ENCODE data around the gene ADARB1. TPM values are rescaled to one million over a fixed set of nuclear protein-coding genes. Genes with fewer than 3 reads are reported as not detected.

Gene ADARB1
- total RNA-seq, 1 donor from 2014 or later: 14.5 TPM

DNA sequence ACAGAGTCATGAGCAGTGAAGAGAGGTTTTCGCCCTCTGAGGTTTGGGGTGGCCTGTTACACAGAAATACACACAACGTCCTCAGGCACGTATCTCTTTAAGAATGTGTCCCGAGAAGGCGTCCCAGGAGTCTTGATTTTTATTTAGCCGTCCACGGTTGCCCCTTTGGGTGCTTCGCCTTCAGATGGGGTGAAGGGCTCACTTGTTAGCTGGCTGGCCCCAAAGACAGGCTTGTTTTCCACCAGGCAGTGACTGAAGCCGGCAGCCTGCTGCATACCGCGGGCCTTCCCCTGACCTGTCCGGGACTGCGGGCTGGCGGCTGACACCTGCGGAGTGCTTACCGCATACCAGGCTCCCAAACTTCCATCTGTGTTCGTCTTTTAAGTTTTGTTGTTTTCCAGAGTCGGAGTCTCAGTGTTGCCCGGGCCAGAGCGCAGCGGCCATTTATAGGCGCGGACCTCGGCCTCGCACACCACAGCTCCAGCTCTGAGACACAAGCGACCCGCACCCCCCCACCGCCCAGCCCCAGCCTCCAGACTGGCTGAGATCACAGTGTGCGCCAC, 1.6 kb upstream of the ADARB1 start:
- H3K36me3 Mint-ChIP-seq (ENCODE audit: low read depth, unreplicated experiment): peaks cover 4% of the 10 kb centered on the region
- H3K27me3 Mint-ChIP-seq (ENCODE audit: unreplicated experiment): peaks cover 11% of the 10 kb centered on the region
- H3K27ac Mint-ChIP-seq (ENCODE audit: unreplicated experiment): no peak overlapping the region
- peaks cover 11% of the 10 kb centered on the region for H3K4me1 Mint-ChIP-seq (ENCODE audit: unreplicated experiment)
- TF ChIP-seq, protein P1, sequence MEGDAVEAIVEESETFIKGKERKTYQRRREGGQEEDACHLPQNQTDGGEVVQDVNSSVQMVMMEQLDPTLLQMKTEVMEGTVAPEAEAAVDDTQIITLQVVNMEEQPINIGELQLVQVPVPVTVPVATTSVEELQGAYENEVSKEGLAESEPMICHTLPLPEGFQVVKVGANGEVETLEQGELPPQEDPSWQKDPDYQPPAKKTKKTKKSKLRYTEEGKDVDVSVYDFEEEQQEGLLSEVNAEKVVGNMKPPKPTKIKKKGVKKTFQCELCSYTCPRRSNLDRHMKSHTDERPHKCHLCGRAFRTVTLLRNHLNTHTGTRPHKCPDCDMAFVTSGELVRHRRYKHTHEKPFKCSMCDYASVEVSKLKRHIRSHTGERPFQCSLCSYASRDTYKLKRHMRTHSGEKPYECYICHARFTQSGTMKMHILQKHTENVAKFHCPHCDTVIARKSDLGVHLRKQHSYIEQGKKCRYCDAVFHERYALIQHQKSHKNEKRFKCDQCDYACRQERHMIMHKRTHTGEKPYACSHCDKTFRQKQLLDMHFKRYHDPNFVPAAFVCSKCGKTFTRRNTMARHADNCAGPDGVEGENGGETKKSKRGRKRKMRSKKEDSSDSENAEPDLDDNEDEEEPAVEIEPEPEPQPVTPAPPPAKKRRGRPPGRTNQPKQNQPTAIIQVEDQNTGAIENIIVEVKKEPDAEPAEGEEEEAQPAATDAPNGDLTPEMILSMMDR (IDR thresholded peaks at IDR 0.05; ENCODE audit: unreplicated experiment): no peak
- no peak overlapping the region for H3K4me3 Mint-ChIP-seq (ENCODE audit: unreplicated experiment)
- DNase-seq (ENCODE audit: low spot score): no peak
- H3K9me3 Mint-ChIP-seq (ENCODE audit: unreplicated experiment): no peaks in the 10 kb centered on the region

DNA sequence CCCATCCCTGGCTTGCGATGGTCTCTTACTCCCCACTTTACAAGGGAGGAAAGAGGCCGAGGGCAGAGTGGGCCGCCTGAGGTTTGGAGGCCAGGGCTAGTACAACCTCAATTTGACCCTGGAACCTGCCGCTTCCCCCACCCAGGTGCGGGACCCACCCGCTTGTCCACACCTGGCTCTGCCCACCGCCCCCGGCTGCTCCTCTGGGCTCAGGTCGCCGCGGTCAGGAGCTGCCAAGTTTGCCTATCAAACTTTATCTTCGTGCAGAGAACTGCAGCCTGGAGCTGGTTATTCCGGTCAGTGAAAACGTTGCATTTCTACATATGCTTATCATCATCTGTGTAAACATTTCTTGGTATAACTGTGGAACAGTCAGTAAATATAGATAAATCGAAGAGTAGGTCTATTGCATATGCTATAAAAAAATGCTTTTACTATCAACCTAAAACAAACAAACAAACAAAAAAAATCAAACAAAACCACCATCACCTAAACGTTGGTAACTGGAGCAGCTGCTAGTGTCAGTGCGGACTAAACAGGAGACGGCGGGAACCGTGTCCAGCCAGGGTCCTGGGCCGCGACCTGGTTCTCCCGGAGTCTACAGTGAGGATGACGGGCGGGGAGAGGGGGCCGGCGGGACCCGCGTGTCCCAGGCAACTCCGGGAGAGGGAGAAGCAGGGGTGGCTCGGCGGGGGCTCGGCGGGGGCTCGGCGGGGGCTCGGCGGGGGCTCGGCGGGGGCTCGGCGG, 906 bp upstream of the ADARB1 start:
- Mint-ChIP-seq H3K27me3 (ENCODE audit: unreplicated experiment) (peaks cover 11% of the 10 kb centered on the region), H3K36me3 (ENCODE audit: low read depth, unreplicated experiment) (peaks cover 4% of the 10 kb centered on the region), H3K27ac (ENCODE audit: unreplicated experiment) (peak overlapping the region; percentile 88), H3K4me3 (ENCODE audit: unreplicated experiment) (peak overlapping the region; percentile 98), H3K9me3 (ENCODE audit: unreplicated experiment) (no peaks in the 10 kb centered on the region), H3K4me1 (ENCODE audit: unreplicated experiment) (peaks cover 11% of the 10 kb centered on the region)
- DNase-seq (ENCODE audit: low spot score): no peak
- TF ChIP-seq, protein P1 (IDR thresholded peaks at IDR 0.05; ENCODE audit: unreplicated experiment): no peak

DNA sequence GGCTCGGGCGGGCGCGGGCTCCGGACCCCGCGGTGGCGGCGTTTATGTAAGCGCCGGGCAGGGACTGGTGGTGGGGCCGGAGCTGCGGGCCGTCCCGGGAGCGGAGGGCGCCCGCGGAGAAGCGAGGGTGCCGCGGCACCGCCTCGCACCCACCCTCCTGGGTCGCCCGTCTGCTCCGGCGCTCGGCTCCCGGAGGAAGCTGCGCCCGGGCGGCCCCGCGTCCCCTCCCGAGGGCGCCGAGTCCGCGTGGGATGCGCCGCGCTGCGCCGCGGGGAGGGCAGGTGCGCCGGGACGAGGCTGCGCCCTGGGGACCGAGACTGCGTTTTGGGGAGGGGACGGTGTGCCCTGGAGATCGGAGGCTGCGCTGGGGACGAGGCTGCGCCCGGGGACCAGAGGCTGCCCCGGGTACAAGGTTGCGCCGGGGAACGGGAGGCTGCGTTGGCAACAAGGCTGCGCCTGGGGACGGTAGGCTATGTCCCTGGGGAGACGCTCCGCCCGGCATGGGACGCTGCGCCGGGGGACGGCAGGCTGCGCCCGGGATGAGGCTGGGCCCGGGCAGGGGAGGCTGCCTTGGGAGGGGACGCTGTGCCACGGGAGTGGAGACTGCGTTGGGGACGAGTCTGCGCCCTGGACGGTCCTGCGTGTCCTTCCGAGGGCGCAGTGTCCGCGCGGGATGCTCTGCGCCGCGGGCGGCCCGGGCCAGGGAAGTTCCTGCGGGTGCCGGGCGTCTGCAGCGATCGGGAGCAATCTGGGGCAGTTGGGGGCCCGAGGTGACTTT, 627 bp downstream of the ADARB1 start:
- Mint-ChIP-seq H3K4me3 (ENCODE audit: unreplicated experiment) (peak overlapping the region; percentile 93), H3K4me1 (ENCODE audit: unreplicated experiment) (peaks cover 13% of the 10 kb centered on the region), H3K27ac (ENCODE audit: unreplicated experiment) (no peak overlapping the region), H3K27me3 (ENCODE audit: unreplicated experiment) (peaks cover 11% of the 10 kb centered on the region), H3K36me3 (ENCODE audit: low read depth, unreplicated experiment) (peaks cover 4% of the 10 kb centered on the region), H3K9me3 (ENCODE audit: unreplicated experiment) (no peaks in the 10 kb centered on the region)
- peak; percentile 29 for DNase-seq (ENCODE audit: low spot score)
- TF ChIP-seq, protein P1 (IDR thresholded peaks at IDR 0.05; ENCODE audit: unreplicated experiment): no peak

DNA sequence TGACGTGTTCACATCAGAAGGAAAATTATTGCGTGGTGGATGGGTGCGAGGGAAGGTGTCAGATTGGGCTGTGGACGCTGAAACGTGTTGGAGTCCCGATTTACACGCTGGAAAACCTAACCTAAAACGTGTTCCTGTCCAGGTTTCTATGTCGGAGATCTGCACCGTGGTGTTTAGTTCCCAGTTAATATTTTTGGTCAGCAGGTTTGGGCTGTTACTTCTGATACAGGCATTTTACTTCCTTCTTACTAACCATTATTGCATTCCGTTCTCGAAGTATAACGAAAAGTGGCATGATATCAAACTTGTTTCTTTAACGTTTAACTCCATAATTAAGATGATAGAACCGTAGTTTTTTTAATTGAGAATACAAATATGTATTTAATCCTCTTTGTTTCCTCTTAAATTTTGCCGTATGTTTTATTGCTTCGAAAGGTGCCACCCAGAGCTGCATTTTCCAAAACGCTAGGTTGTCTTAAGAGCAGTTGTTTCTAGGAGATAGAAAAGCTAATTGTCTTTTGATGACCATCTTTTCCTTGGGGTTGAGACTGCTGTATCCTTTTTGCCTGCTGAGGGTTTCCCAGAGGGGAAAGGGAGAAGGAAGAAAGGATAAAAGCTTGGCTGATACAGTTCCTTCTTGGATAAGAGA, 1.3 kb downstream of the ADARB1 start:
- peak overlapping the region; percentile 21 for H3K27ac Mint-ChIP-seq (ENCODE audit: unreplicated experiment)
- H3K9me3 Mint-ChIP-seq (ENCODE audit: unreplicated experiment): no peaks in the 10 kb centered on the region
- TF ChIP-seq, protein P1 (IDR thresholded peaks at IDR 0.05; ENCODE audit: unreplicated experiment): no peak
- H3K4me1 Mint-ChIP-seq (ENCODE audit: unreplicated experiment): peaks cover 14% of the 10 kb centered on the region
- peaks cover 4% of the 10 kb centered on the region for H3K36me3 Mint-ChIP-seq (ENCODE audit: low read depth, unreplicated experiment)
- H3K4me3 Mint-ChIP-seq (ENCODE audit: unreplicated experiment): peak overlapping the region; percentile 93
- H3K27me3 Mint-ChIP-seq (ENCODE audit: unreplicated experiment): peaks cover 11% of the 10 kb centered on the region
- no peak for DNase-seq (ENCODE audit: low spot score)

All from endothelial cell (in vitro differentiated cells).